ENCODE data around the gene CAMTA1.

Gene CAMTA1

GRCh38 chr1:7562729-7563605, 777.7 kb downstream of the CAMTA1 start:
- Histone ChIP-seq H3K27me3 (ENCODE audit: control insufficient read depth in 1 of 2, insufficient read depth in 2 of 2, low read length in 2 of 2) (no peaks in the 10 kb centered on the region), H3K4me1 (ENCODE audit: insufficient read depth, low read length) (no peaks in the 10 kb centered on the region), H3K9ac (ENCODE audit: low read length) (no peak overlapping the region), H3K4me3 (ENCODE audit: low read depth in 1 of 2, low read length in 2 of 2) (no peak overlapping the region), H3K9me3 (ENCODE audit: low read length) (no peaks in the 10 kb centered on the region), H3K36me3 (ENCODE audit: insufficient read depth, low read length) (no peaks in the 10 kb centered on the region), H3K27ac (ENCODE audit: low read depth, low read length) (no peak overlapping the region)

- no peaks in the 10 kb centered on the region for H3K36me3 ChIP-seq (ENCODE audit: insufficient read depth, low read length)
- H3K9me3 ChIP-seq (ENCODE audit: low read length) = no peaks in the 10 kb centered on the region
- H3K9ac ChIP-seq (ENCODE audit: low read length) = no peak overlapping the region
- no peaks in the 10 kb centered on the region for H3K27me3 ChIP-seq (ENCODE audit: control insufficient read depth in 1 of 2, insufficient read depth in 2 of 2, low read length in 2 of 2)
- H3K4me1 ChIP-seq (ENCODE audit: insufficient read depth, low read length) = no peaks in the 10 kb centered on the region
- no peak overlapping the region for H3K27ac ChIP-seq (ENCODE audit: low read depth, low read length)
- no peak overlapping the region for H3K4me3 ChIP-seq (ENCODE audit: low read depth in 1 of 2, low read length in 2 of 2)
These were observed 778.9 kb downstream of the CAMTA1 start for GRCh38 chr1:7564137-7564536.

- H3K9ac ChIP-seq (ENCODE audit: low read length) = no peak overlapping the region
- no peaks in the 10 kb centered on the region for H3K27me3 ChIP-seq (ENCODE audit: control insufficient read depth in 1 of 2, insufficient read depth in 2 of 2, low read length in 2 of 2)
- no peaks in the 10 kb centered on the region for H3K9me3 ChIP-seq (ENCODE audit: low read length)
- H3K4me1 ChIP-seq (ENCODE audit: insufficient read depth, low read length) = no peaks in the 10 kb centered on the region
- no peak overlapping the region for H3K4me3 ChIP-seq (ENCODE audit: low read depth in 1 of 2, low read length in 2 of 2)
- no peak overlapping the region for H3K27ac ChIP-seq (ENCODE audit: low read depth, low read length)
- no peaks in the 10 kb centered on the region for H3K36me3 ChIP-seq (ENCODE audit: insufficient read depth, low read length)
These were observed 780.0 kb downstream of the CAMTA1 start for GRCh38 chr1:7565099-7565750.

GRCh38 chr1:7566417-7567375, 781.4 kb downstream of the CAMTA1 start:
- no peak overlapping the region for H3K9ac ChIP-seq (ENCODE audit: low read length)
- H3K36me3 ChIP-seq (ENCODE audit: insufficient read depth, low read length) = no peaks in the 10 kb centered on the region
- no peaks in the 10 kb centered on the region for H3K9me3 ChIP-seq (ENCODE audit: low read length)
- H3K27me3 ChIP-seq (ENCODE audit: control insufficient read depth in 1 of 2, insufficient read depth in 2 of 2, low read length in 2 of 2) = no peaks in the 10 kb centered on the region
- H3K4me1 ChIP-seq (ENCODE audit: insufficient read depth, low read length) = no peaks in the 10 kb centered on the region
- no peak overlapping the region for H3K27ac ChIP-seq (ENCODE audit: low read depth, low read length)
- H3K4me3 ChIP-seq (ENCODE audit: low read depth in 1 of 2, low read length in 2 of 2) = no peak overlapping the region

- Histone ChIP-seq H3K27me3 (ENCODE audit: control insufficient read depth in 1 of 2, insufficient read depth in 2 of 2, low read length in 2 of 2) (no peaks in the 10 kb centered on the region), H3K36me3 (ENCODE audit: insufficient read depth, low read length) (no peaks in the 10 kb centered on the region), H3K27ac (ENCODE audit: low read depth, low read length) (no peak overlapping the region), H3K4me3 (ENCODE audit: low read depth in 1 of 2, low read length in 2 of 2) (no peak overlapping the region), H3K4me1 (ENCODE audit: insufficient read depth, low read length) (no peaks in the 10 kb centered on the region), H3K9ac (ENCODE audit: low read length) (no peak overlapping the region), H3K9me3 (ENCODE audit: low read length) (no peaks in the 10 kb centered on the region)
These were observed 782.1 kb downstream of the CAMTA1 start for GRCh38 chr1:7567376-7567775.

GRCh38 chr1:7568053-7568452, 782.8 kb downstream of the CAMTA1 start:
- Histone ChIP-seq H3K27ac (ENCODE audit: low read depth, low read length) (no peak overlapping the region), H3K9me3 (ENCODE audit: low read length) (no peaks in the 10 kb centered on the region), H3K4me3 (ENCODE audit: low read depth in 1 of 2, low read length in 2 of 2) (no peak overlapping the region), H3K4me1 (ENCODE audit: insufficient read depth, low read length) (no peaks in the 10 kb centered on the region), H3K9ac (ENCODE audit: low read length) (no peak overlapping the region), H3K36me3 (ENCODE audit: insufficient read depth, low read length) (no peaks in the 10 kb centered on the region), H3K27me3 (ENCODE audit: control insufficient read depth in 1 of 2, insufficient read depth in 2 of 2, low read length in 2 of 2) (no peaks in the 10 kb centered on the region)

GRCh38 chr1:7568901-7569524, 783.8 kb downstream of the CAMTA1 start:
- Histone ChIP-seq H3K27me3 (ENCODE audit: control insufficient read depth in 1 of 2, insufficient read depth in 2 of 2, low read length in 2 of 2) (no peaks in the 10 kb centered on the region), H3K4me1 (ENCODE audit: insufficient read depth, low read length) (no peaks in the 10 kb centered on the region), H3K9ac (ENCODE audit: low read length) (no peak overlapping the region), H3K4me3 (ENCODE audit: low read depth in 1 of 2, low read length in 2 of 2) (no peak overlapping the region), H3K9me3 (ENCODE audit: low read length) (no peaks in the 10 kb centered on the region), H3K36me3 (ENCODE audit: insufficient read depth, low read length) (no peaks in the 10 kb centered on the region), H3K27ac (ENCODE audit: low read depth, low read length) (no peak overlapping the region)

GRCh38 chr1:7570311-7570710, 785.1 kb downstream of the CAMTA1 start:
- Histone ChIP-seq H3K9ac (ENCODE audit: low read length) (no peak overlapping the region), H3K9me3 (ENCODE audit: low read length) (no peaks in the 10 kb centered on the region), H3K27ac (ENCODE audit: low read depth, low read length) (no peak overlapping the region), H3K27me3 (ENCODE audit: control insufficient read depth in 1 of 2, insufficient read depth in 2 of 2, low read length in 2 of 2) (no peaks in the 10 kb centered on the region), H3K36me3 (ENCODE audit: insufficient read depth, low read length) (no peaks in the 10 kb centered on the region), H3K4me3 (ENCODE audit: low read depth in 1 of 2, low read length in 2 of 2) (no peak overlapping the region), H3K4me1 (ENCODE audit: insufficient read depth, low read length) (peaks cover 7% of the 10 kb centered on the region)

GRCh38 chr1:7572654-7573152, 787.4 kb downstream of the CAMTA1 start:
- Histone ChIP-seq H3K4me1 (ENCODE audit: insufficient read depth, low read length) (peaks cover 7% of the 10 kb centered on the region), H3K9ac (ENCODE audit: low read length) (no peak overlapping the region), H3K27ac (ENCODE audit: low read depth, low read length) (no peak overlapping the region), H3K36me3 (ENCODE audit: insufficient read depth, low read length) (no peaks in the 10 kb centered on the region), H3K27me3 (ENCODE audit: control insufficient read depth in 1 of 2, insufficient read depth in 2 of 2, low read length in 2 of 2) (no peaks in the 10 kb centered on the region), H3K4me3 (ENCODE audit: low read depth in 1 of 2, low read length in 2 of 2) (no peak overlapping the region), H3K9me3 (ENCODE audit: low read length) (no peaks in the 10 kb centered on the region)

GRCh38 chr1:7573481-7573880, 788.2 kb downstream of the CAMTA1 start:
- H3K9me3 ChIP-seq (ENCODE audit: low read length) = no peaks in the 10 kb centered on the region
- no peaks in the 10 kb centered on the region for H3K27me3 ChIP-seq (ENCODE audit: control insufficient read depth in 1 of 2, insufficient read depth in 2 of 2, low read length in 2 of 2)
- no peak overlapping the region for H3K9ac ChIP-seq (ENCODE audit: low read length)
- no peaks in the 10 kb centered on the region for H3K36me3 ChIP-seq (ENCODE audit: insufficient read depth, low read length)
- no peak overlapping the region for H3K4me3 ChIP-seq (ENCODE audit: low read depth in 1 of 2, low read length in 2 of 2)
- H3K27ac ChIP-seq (ENCODE audit: low read depth, low read length) = no peak overlapping the region
- peaks cover 7% of the 10 kb centered on the region for H3K4me1 ChIP-seq (ENCODE audit: insufficient read depth, low read length)

Measured in muscle layer of colon (tissue), 2 donors.